Caco-2 (cell line): ENCODE measurements around the gene LDB2. TPM values are rescaled to one million over a fixed set of nuclear protein-coding genes. Genes with fewer than 3 reads are reported as not detected.
A peak's percentile ranks its signal among the peaks of the same experiment; 100 is the strongest.

ENCODE experiments used
- Bru-seq: library from RNA; stranded (reverse); fragments of 400-500 nt; gene quantifications from one replicate; lab custom pipeline; 2021; lab: Mats Ljungman, UMichigan
- BruChase-seq, 2 experiments: library from RNA; stranded (reverse); fragments of 400-500 nt; gene quantifications; one replicate each; lab custom pipeline; 2021; lab: Mats Ljungman, UMichigan
- BruUV-seq: library from RNA; stranded (reverse); fragments of 400-500 nt; replicated peaks from 2 replicates; lab custom pipeline; 2021; lab: Mats Ljungman, UMichigan
- CTCF ChIA-PET: fragments of 300-600 bp; sonication (Branson Sonifier 250); formaldehyde crosslinking; loops from one replicate; lab custom pipeline; 2022; ENCODE audit warnings: antibody characterized with exemption; lab: Charles Lee
- POLR2A ChIA-PET: fragments of 300-600 bp; sonication (Branson Sonifier 250); formaldehyde crosslinking; loops from one replicate; lab custom pipeline; 2022; ENCODE audit warnings: antibody characterized with exemption; lab: Charles Lee
- DNase-seq, 2 experiments: peaks; one replicate each; pipeline versions ENCODE4 v3.0.0 to v3.0.0-alpha.2; 2020 to 2022
- H3K27me3 ChIP-seq: replicated peaks from 2 replicates; pipeline ENCODE4 v1.6.0; 2011; ENCODE audit warnings: low read length; ENCODE audit not compliant: control insufficient read depth, insufficient read depth
- H3K36me3 ChIP-seq: 2 replicates; pipeline ENCODE4 v1.5.1; 2011; ENCODE audit warnings: low read length; ENCODE audit not compliant: control insufficient read depth, insufficient read depth
- H3K4me1 ChIP-seq: fragments of 250-450 bp; sonication (Bioruptor Pico); 2 replicates; pipeline ENCODE4 v1.5.1; 2020; ENCODE audit warnings: mild to moderate bottlenecking
- H3K4me3 ChIP-seq: 2 replicates; pipeline ENCODE4 v1.5.1; 2011; ENCODE audit warnings: low read depth, mild to moderate bottlenecking, control low read depth, low read length
- H3K9me3 ChIP-seq: fragments of 250-450 bp; sonication (Bioruptor Pico); 2 replicates; pipeline ENCODE4 v1.5.1; 2020; ENCODE audit warnings: mild to moderate bottlenecking, moderate library complexity
- H3K27ac Mint-ChIP-seq: one replicate; pipeline ENCODE4 v1.8.0; 2022; ENCODE audit warnings: mixed read lengths; ENCODE audit not compliant: unreplicated experiment
- H3K27me3 Mint-ChIP-seq: one replicate; pipeline ENCODE4 v1.8.0; 2022; ENCODE audit warnings: mixed read lengths; ENCODE audit not compliant: insufficient read depth, unreplicated experiment
- H3K36me3 Mint-ChIP-seq: one replicate; pipeline ENCODE4 v1.8.0; 2022; ENCODE audit warnings: mild to moderate bottlenecking, mixed read lengths; ENCODE audit not compliant: insufficient read depth, unreplicated experiment
- H3K4me1 Mint-ChIP-seq: one replicate; pipeline ENCODE4 v1.8.0; 2022; ENCODE audit warnings: low read depth, mixed read lengths; ENCODE audit not compliant: unreplicated experiment
- H3K4me3 Mint-ChIP-seq: one replicate; pipeline ENCODE4 v1.8.0; 2022; ENCODE audit warnings: mild to moderate bottlenecking, moderate library complexity, mixed read lengths; ENCODE audit not compliant: unreplicated experiment
- H3K9me3 Mint-ChIP-seq: one replicate; pipeline ENCODE4 v1.8.0; 2022; ENCODE audit warnings: mixed read lengths; ENCODE audit not compliant: unreplicated experiment
- CTCF ChIP-seq, 2 experiments: fragments of 200-600 bp in 1 of 2; IDR thresholded peaks; 1 replicate in 1 of 2; 2 replicates in 1 of 2; pipeline versions ENCODE4 v1.5.1 to v1.8.0; 2011 to 2022; ENCODE audit warnings: antibody characterized with exemption in 1 of 2, control low read depth in 1 of 2, inconsistent platforms in 1 of 2, low read depth in 1 of 2, low read length in 1 of 2, mild to moderate bottlenecking in 1 of 2, moderate library complexity in 1 of 2; ENCODE audit not compliant: insufficient read depth in 1 of 2, severe bottlenecking in 1 of 2, unreplicated experiment in 1 of 2
- intact Hi-C: fragments of 100-400 bp; cut with micrococcal nuclease; formaldehyde crosslinking; loops from one replicate; pipeline ENCODE4 v1.10.0; 2022; ENCODE audit not compliant: unreplicated experiment
- long read RNA-seq: library from polyadenylated mRNA; stranded (forward); transcript quantifications from one replicate; pipeline ENCODE4 v2.0.0, GENCODE V29; 2022
- total RNA-seq: library from RNA; stranded (reverse); gene quantifications from 2 replicates; pipeline ENCODE4 v1.2.3, GENCODE V29; 2022

LDB2 gene
- total RNA-seq (not detected in 2 replicates), Bru-seq, nascent RNA (percentile 4 among the genes with signal in this experiment), BruChase-seq, experiment 1, labeled RNA remaining after a 2-hour chase (percentile 4 among the genes with signal in this experiment), BruChase-seq, experiment 2, labeled RNA remaining after a 6-hour chase (percentile 2 among the genes with signal in this experiment)
- long read RNA-seq: 0 reads

GRCh38 chr4:16897991-16898827 is at the start of gene LDB2:
TSS of gene LDB2 (minus strand) at chr4:16898645.
- no peak within 1 kb of the TSS for H3K4me3 Mint-ChIP-seq
- H3K9me3 Mint-ChIP-seq: no peaks in the 10 kb centered on the region
- H3K36me3 ChIP-seq: no peaks in the 10 kb centered on the region
- ChIA-PET POLR2A (no interaction called here), CTCF (no interaction called here)
- no peak for TF ChIP-seq CTCF (IDR thresholded peaks at IDR 0.05; ENCODE audit: insufficient read depth in 1 of 2, low read depth in 1 of 2, low read length in 1 of 2, severe bottlenecking in 1 of 2, unreplicated experiment in 1 of 2)
- no peaks in the 10 kb centered on the region for H3K27me3 ChIP-seq
- no peak within 1 kb of the TSS for H3K27ac Mint-ChIP-seq
- no peaks in the 10 kb centered on the region for H3K36me3 Mint-ChIP-seq
- H3K4me1 ChIP-seq: no peaks in the 10 kb centered on the region
- no peak for DNase-seq
- peaks cover 14% of the 10 kb centered on the region for H3K27me3 Mint-ChIP-seq
- no peaks in the 10 kb centered on the region for H3K4me1 Mint-ChIP-seq
- no peaks in the 10 kb centered on the region for H3K9me3 ChIP-seq
- BruUV-seq: no TSS peak
- no peak within 1 kb of the TSS for H3K4me3 ChIP-seq
- intact Hi-C loops: no loop called here

DNA sequence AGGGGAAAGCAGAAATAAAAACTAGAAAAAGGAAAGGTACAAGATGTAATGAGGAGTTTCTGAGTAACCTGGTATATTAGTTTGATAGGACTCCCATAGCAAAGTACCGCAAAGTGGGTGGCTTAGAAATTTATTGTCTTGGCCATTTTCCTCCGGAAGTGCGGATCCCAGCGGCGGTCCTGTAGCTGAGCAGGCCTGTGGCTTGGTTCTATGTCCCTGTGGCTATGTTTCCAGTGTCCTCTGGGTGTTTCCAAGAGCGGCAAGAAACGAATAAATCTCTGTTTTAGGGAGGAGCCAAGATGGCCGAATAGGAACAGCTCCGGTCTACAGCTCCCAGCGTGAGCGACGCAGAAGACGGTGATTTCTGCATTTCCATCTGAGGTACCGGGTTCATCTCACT is 44.0 kb upstream of the LDB2 start:
- no peak for TF ChIP-seq CTCF (IDR thresholded peaks at IDR 0.05; ENCODE audit: insufficient read depth in 1 of 2, low read depth in 1 of 2, low read length in 1 of 2, severe bottlenecking in 1 of 2, unreplicated experiment in 1 of 2)
- Histone ChIP-seq H3K36me3 (no peaks in the 10 kb centered on the region), H3K9me3 (no peaks in the 10 kb centered on the region), H3K27me3 (no peaks in the 10 kb centered on the region), H3K4me1 (no peaks in the 10 kb centered on the region), H3K4me3 (no peak overlapping the region)
- intact Hi-C loops: no loop called here
- no TSS peak for BruUV-seq
- CTCF ChIA-PET: no interaction called here
- Mint-ChIP-seq H3K4me3 (no peak overlapping the region), H3K27me3 (no peaks in the 10 kb centered on the region), H3K36me3 (no peaks in the 10 kb centered on the region), H3K27ac (no peak overlapping the region), H3K9me3 (no peaks in the 10 kb centered on the region), H3K4me1 (no peaks in the 10 kb centered on the region)
- DNase-seq: no peak
- POLR2A ChIA-PET: no interaction called here

DNA sequence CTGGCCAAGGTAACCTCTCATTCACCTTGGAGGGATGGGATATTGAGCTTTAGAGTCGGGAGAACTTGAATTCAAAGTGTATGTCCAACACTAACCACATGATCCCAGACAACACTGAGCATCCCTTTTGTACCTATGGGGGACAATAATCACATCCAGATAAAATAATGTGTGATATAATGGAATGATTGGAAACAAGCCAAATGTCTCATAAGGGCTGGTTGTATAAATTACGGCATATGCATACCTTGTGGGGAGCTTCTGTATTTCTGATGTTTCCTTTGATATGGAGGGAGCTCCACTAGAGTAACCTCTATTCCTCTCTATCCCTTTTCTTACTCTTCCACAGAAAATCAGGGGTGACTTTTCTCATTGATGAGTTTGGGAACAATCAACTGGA is 40.7 kb upstream of the LDB2 start:
- no peak for DNase-seq
- no peaks in the 10 kb centered on the region for H3K9me3 Mint-ChIP-seq
- BruUV-seq: no TSS peak

More for the DNA sequence above, 40.7 kb upstream of the LDB2 start:
- no peaks in the 10 kb centered on the region for H3K36me3 Mint-ChIP-seq
- no peaks in the 10 kb centered on the region for H3K36me3 ChIP-seq
- ChIA-PET CTCF (no interaction called here), POLR2A (no interaction called here)
- no peaks in the 10 kb centered on the region for H3K9me3 ChIP-seq
- no peak for TF ChIP-seq CTCF (IDR thresholded peaks at IDR 0.05; ENCODE audit: insufficient read depth in 1 of 2, low read depth in 1 of 2, low read length in 1 of 2, severe bottlenecking in 1 of 2, unreplicated experiment in 1 of 2)
- no peak overlapping the region for H3K4me3 ChIP-seq
- no peaks in the 10 kb centered on the region for H3K27me3 Mint-ChIP-seq
- H3K4me1 ChIP-seq: no peaks in the 10 kb centered on the region
- no peaks in the 10 kb centered on the region for H3K27me3 ChIP-seq
- H3K4me3 Mint-ChIP-seq: no peak overlapping the region
- intact Hi-C loops: no loop called here
- no peaks in the 10 kb centered on the region for H3K4me1 Mint-ChIP-seq
- H3K27ac Mint-ChIP-seq: no peak overlapping the region
